Neuronal stem cell (in vitro differentiated cells): Measurements from ENCODE around the gene NFS1.
"Not testable (repeated sequence)": the region's sequence is repeated elsewhere in the genome, so short reads cannot be mapped to it uniquely, and the experiment has no call there.

Experiments used
- DNase-seq: peaks from one replicate; pipeline ENCODE4 v3.0.0-alpha.2; 2013; ENCODE audit warnings: low spot score
- H2AFZ ChIP-seq: one replicate; pipeline ENCODE4 v1.6.1; 2013; ENCODE audit warnings: mild to moderate bottlenecking, low read length, inconsistent platforms
- H2AK5ac ChIP-seq: 2 replicates; pipeline ENCODE4 v1.6.1; 2013; ENCODE audit warnings: low read depth, mild to moderate bottlenecking, inconsistent platforms, low read length, moderate library complexity, mixed read lengths
- H2BK120ac ChIP-seq: 2 replicates; pipeline ENCODE4 v1.6.1; 2013; ENCODE audit warnings: low read depth, mild to moderate bottlenecking, inconsistent platforms, low read length, moderate library complexity, mixed read lengths
- H2BK12ac ChIP-seq: one replicate; pipeline ENCODE4 v1.6.1; 2013; ENCODE audit warnings: low read length, inconsistent platforms
- H2BK15ac ChIP-seq: 2 replicates; pipeline ENCODE4 v1.6.1; 2013; ENCODE audit warnings: mild to moderate bottlenecking, low read length, inconsistent platforms, mixed read lengths
- H2BK5ac ChIP-seq: one replicate; pipeline ENCODE4 v1.6.1; 2013; ENCODE audit warnings: inconsistent platforms, mild to moderate bottlenecking, low read length, moderate library complexity
- H3K14ac ChIP-seq: one replicate; pipeline ENCODE4 v1.6.1; 2013; ENCODE audit warnings: low read length, inconsistent platforms
- H3K18ac ChIP-seq: 2 replicates; pipeline ENCODE4 v1.6.1; 2013; ENCODE audit warnings: low read length, inconsistent platforms
- H3K23ac ChIP-seq: 2 replicates; pipeline ENCODE4 v1.6.1; 2013; ENCODE audit warnings: low read depth, mild to moderate bottlenecking, mixed read lengths, low read length, inconsistent platforms; ENCODE audit not compliant: poor library complexity
- H3K27ac ChIP-seq: replicated peaks from 3 replicates; pipeline ENCODE4 v1.5.1; 2013; ENCODE audit warnings: low read length, inconsistent platforms
- H3K27me3 ChIP-seq, 3 experiments: 2 replicates each; pipeline ENCODE4 v1.6.1; 2013; ENCODE audit warnings: low read length in 3 of 3, mild to moderate bottlenecking in 2 of 3, inconsistent platforms in 1 of 3, low read depth in 1 of 3, mixed read lengths in 1 of 3, moderate library complexity in 1 of 3; ENCODE audit not compliant: control insufficient read depth in 3 of 3, insufficient read depth in 3 of 3
- H3K36me3 ChIP-seq, 2 donors: replicated peaks in 1 of 2; 2 replicates each; pipeline ENCODE4 v1.6.1; 2013; ENCODE audit warnings: low read length in 2 of 2; ENCODE audit not compliant: control insufficient read depth in 2 of 2, insufficient read depth in 2 of 2
- H3K4ac ChIP-seq: 2 replicates; pipeline ENCODE4 v1.6.1; 2013; ENCODE audit warnings: inconsistent platforms, mild to moderate bottlenecking, low read length, moderate library complexity
- H3K4me1 ChIP-seq, 2 donors: 1 replicate in 1 of 2; 2 replicates in 1 of 2; pipeline ENCODE4 v1.6.1; 2013; ENCODE audit warnings: low read length in 2 of 2, low read depth in 1 of 2; ENCODE audit not compliant: control insufficient read depth in 2 of 2, insufficient read depth in 1 of 2
- H3K4me2 ChIP-seq: one replicate; pipeline ENCODE4 v1.6.1; 2013; ENCODE audit warnings: mild to moderate bottlenecking, low read length, inconsistent platforms; ENCODE audit not compliant: insufficient read depth, poor library complexity, severe bottlenecking
- H3K4me3 ChIP-seq, 2 donors: 2 replicates each; pipeline ENCODE4 v1.5.1; 2013; ENCODE audit warnings: low read length in 2 of 2, mild to moderate bottlenecking in 2 of 2, inconsistent platforms in 1 of 2, moderate library complexity in 1 of 2
- H3K79me1 ChIP-seq: one replicate; pipeline ENCODE4 v1.6.1; 2013; ENCODE audit warnings: low read depth, mild to moderate bottlenecking, inconsistent platforms, low read length, moderate library complexity
- H3K9ac ChIP-seq: one replicate; pipeline ENCODE4 v1.6.1; 2013; ENCODE audit warnings: mild to moderate bottlenecking, low read depth, low read length, inconsistent platforms; ENCODE audit not compliant: poor library complexity
- H3K9me3 ChIP-seq, 2 donors: replicated peaks in 1 of 2; 2 replicates each; pipeline versions ENCODE3 to v1.6.1; 2013; ENCODE audit warnings: low read length in 2 of 2, mild to moderate bottlenecking in 2 of 2, inconsistent platforms in 1 of 2, low read depth in 1 of 2, mixed read lengths in 1 of 2, moderate library complexity in 1 of 2; ENCODE audit not compliant: control insufficient read depth in 2 of 2, insufficient read depth in 1 of 2
- H4K8ac ChIP-seq: one replicate; pipeline ENCODE4 v1.6.1; 2013; ENCODE audit warnings: low read depth, mild to moderate bottlenecking, inconsistent platforms, low read length, moderate library complexity
- H4K91ac ChIP-seq: one replicate; pipeline ENCODE4 v1.6.1; 2013; ENCODE audit warnings: low read length, low read depth, mild to moderate bottlenecking, inconsistent platforms; ENCODE audit not compliant: poor library complexity
- WGBS, 2 donors: extraction: QIAGEN DNeasy Blood & Tissue Kit; methylation state at CpG; one replicate each; pipeline ENCODE4 v1.1.7; 2013; ENCODE audit warnings: missing lambda C conversion rate in 2 of 2, mixed read lengths in 1 of 2; ENCODE audit not compliant: insufficient read length in 2 of 2, insufficient replicate concordance in 1 of 2; ENCODE audit errors: extremely low coverage in 2 of 2; 5-methylcytosine and 5-hydroxymethylcytosine counted together

The NFS1 gene

DNA sequence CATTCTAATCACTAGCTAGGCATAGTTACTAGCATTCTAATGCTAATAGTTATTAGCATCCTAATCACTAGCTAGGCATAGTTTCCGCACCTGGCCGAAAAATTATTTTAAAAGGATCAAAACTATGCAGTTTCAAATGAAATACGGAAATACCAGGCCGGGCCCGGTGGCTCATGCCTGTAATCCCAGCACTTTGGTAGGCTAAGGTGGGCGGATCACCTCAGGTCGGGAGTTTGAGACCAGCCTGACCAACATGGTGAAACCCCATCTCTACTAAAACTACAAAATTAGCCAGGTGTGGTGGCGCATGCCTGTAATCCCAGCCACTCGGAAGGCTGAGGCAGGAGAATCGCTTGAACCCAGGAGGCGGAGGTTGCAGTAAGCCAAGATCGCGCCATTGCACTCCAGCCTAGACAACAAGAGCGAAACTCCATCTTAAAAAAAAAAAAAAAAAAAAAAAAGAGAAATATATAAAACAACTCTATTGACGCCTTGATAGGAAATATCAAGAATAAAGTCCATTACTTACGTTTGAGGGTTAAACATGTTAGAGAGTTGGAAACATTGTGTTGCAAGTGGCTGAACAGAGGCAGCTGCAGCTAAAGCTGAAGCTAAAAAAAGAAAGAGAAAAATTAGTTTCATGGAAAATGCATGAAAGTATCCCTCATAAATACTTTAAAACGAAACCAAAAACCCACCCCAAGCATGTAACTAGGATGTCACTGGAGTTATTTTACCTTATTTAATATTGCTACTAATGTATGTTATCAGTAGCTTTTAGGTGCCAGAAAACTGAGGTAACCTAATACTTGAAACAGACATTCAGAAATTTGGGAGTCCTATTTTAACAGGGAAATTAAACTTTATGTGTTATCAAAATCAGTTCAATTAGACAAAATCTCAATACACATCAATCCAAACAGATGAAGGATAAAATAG is 7.7 kb upstream of the NFS1 start:
- Histone ChIP-seq H3K4me1 (peaks cover 0 to 12% of the 10 kb centered on the region in 2 donors), H3K36me3 (peaks cover 17 to 100% of the 10 kb centered on the region in 2 donors)
- not testable (repeated sequence) for H2BK12ac ChIP-seq, H3K9me3 ChIP-seq, H2BK120ac ChIP-seq, H2BK5ac ChIP-seq, DNase-seq, H3K18ac ChIP-seq, H3K23ac ChIP-seq, H3K9ac ChIP-seq, H3K14ac ChIP-seq, H2AFZ ChIP-seq, H3K4me2 ChIP-seq, H2AK5ac ChIP-seq, H3K27me3 ChIP-seq, H4K8ac ChIP-seq, H4K91ac ChIP-seq, H2BK15ac ChIP-seq, H3K79me1 ChIP-seq, H3K4ac ChIP-seq, H3K27ac ChIP-seq, H3K4me3 ChIP-seq
- WGBS, 2 donors: no CpG with 5 or more reads among the region's 17 CpGs

DNA sequence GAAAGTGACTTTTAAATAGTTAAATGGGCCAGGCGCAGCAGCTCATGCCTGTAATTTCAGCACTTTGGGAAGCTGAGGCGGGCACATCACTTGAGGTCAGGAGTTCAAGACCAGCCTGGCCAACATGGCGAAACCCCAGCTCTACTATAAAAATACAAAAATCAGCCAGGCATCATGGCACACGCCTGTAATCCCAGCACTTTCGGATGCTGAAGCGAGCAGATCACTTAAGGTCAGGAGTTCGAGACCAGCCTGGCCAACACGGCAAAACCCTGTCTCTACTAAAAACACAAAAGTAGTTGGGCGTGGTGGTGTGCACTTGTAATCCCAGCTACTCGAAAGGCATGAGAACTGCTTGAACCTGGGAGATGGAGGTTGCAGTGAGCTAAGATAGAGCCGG is 6.7 kb upstream of the NFS1 start:
- not testable (repeated sequence) for H2AFZ ChIP-seq, DNase-seq, H2AK5ac ChIP-seq, H3K9me3 ChIP-seq, H2BK12ac ChIP-seq, H4K91ac ChIP-seq, H3K27me3 ChIP-seq, H3K9ac ChIP-seq, H3K18ac ChIP-seq, H3K4ac ChIP-seq, H2BK15ac ChIP-seq, H2BK5ac ChIP-seq, H3K4me2 ChIP-seq, H4K8ac ChIP-seq, H3K23ac ChIP-seq, H3K27ac ChIP-seq, H3K79me1 ChIP-seq, H3K4me3 ChIP-seq, H3K14ac ChIP-seq, H2BK120ac ChIP-seq
- peaks cover 17 to 99% of the 10 kb centered on the region in 2 donors for H3K36me3 ChIP-seq
- peaks cover 0 to 12% of the 10 kb centered on the region in 2 donors for H3K4me1 ChIP-seq
- no CpG with 5 or more reads among the region's 11 CpGs for WGBS, 2 donors

DNA sequence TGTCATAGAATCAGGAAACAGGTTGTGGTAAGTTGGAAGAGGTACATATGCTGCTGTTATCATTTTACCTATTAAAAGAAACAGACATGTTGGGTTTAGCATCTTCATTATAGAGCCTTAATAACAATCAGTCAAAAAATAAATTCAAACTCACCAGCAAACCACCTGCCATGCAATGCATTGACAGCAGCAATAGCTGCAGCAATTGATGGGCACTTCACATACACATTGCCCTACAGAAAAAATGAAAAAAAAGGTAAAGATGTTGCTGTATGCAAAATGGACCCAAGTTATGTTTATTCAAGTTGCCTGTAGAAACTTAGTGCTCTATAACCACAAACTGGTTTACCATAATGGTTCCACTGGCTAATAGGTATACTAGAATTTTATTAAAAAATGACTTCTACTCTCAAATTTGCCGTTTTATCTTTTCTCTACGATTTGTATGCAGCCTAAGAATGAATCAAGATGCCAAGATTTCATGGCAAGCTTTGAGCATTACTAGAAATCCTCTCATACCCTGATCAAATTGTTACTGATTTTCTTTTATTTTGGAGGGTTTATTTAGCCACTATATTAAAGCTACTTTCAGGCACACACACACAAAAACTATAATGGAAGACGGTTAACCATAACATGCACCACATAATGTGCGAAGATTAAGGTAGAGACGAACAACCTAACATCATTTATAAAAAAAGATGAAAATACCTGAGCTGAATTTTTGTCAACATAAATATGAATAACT is 5.5 kb upstream of the NFS1 start:
- Histone ChIP-seq H3K79me1 (peaks cover 2% of the 10 kb centered on the region), H3K14ac (no peak overlapping the region), H2BK120ac (no peak overlapping the region), H3K4me3 (no peak overlapping the region), H2BK15ac (no peak overlapping the region), H3K27ac (no peak overlapping the region), H3K36me3 (peaks cover 16 to 94% of the 10 kb centered on the region in 2 donors), H3K4me2 (no peak overlapping the region), H2AFZ (no peak overlapping the region), H2BK12ac (no peak overlapping the region), H2BK5ac (no peak overlapping the region), H3K9ac (no peak overlapping the region), H4K91ac (no peak overlapping the region), H3K23ac (no peak overlapping the region), H2AK5ac (no peak overlapping the region), H3K4me1 (peaks cover 1 to 10% of the 10 kb centered on the region in 2 donors), H3K27me3 (no peaks in the 10 kb centered on the region), H3K4ac (no peak overlapping the region), H3K18ac (no peak overlapping the region), H4K8ac (no peak overlapping the region), H3K9me3 (no peaks in the 10 kb centered on the region)
- no peak for DNase-seq
- no CpG with 5 or more reads among the region's 5 CpGs for WGBS, 2 donors
